Fibroblast of gingiva (primary cell): ENCODE measurements around the gene CACNA2D4.
"Not testable (repeated sequence)": the region's sequence is repeated elsewhere in the genome, so short reads cannot be mapped to it uniquely, and the experiment has no call there.

Experiments
- DNase-seq: peaks from one replicate; pipeline ENCODE4 v3.0.0-alpha.2; 2011; ENCODE audit warnings: low read depth

The CACNA2D4 gene, protein sequence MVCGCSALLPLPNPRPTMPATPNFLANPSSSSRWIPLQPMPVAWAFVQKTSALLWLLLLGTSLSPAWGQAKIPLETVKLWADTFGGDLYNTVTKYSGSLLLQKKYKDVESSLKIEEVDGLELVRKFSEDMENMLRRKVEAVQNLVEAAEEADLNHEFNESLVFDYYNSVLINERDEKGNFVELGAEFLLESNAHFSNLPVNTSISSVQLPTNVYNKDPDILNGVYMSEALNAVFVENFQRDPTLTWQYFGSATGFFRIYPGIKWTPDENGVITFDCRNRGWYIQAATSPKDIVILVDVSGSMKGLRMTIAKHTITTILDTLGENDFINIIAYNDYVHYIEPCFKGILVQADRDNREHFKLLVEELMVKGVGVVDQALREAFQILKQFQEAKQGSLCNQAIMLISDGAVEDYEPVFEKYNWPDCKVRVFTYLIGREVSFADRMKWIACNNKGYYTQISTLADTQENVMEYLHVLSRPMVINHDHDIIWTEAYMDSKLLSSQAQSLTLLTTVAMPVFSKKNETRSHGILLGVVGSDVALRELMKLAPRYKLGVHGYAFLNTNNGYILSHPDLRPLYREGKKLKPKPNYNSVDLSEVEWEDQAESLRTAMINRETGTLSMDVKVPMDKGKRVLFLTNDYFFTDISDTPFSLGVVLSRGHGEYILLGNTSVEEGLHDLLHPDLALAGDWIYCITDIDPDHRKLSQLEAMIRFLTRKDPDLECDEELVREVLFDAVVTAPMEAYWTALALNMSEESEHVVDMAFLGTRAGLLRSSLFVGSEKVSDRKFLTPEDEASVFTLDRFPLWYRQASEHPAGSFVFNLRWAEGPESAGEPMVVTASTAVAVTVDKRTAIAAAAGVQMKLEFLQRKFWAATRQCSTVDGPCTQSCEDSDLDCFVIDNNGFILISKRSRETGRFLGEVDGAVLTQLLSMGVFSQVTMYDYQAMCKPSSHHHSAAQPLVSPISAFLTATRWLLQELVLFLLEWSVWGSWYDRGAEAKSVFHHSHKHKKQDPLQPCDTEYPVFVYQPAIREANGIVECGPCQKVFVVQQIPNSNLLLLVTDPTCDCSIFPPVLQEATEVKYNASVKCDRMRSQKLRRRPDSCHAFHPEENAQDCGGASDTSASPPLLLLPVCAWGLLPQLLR

DNA sequence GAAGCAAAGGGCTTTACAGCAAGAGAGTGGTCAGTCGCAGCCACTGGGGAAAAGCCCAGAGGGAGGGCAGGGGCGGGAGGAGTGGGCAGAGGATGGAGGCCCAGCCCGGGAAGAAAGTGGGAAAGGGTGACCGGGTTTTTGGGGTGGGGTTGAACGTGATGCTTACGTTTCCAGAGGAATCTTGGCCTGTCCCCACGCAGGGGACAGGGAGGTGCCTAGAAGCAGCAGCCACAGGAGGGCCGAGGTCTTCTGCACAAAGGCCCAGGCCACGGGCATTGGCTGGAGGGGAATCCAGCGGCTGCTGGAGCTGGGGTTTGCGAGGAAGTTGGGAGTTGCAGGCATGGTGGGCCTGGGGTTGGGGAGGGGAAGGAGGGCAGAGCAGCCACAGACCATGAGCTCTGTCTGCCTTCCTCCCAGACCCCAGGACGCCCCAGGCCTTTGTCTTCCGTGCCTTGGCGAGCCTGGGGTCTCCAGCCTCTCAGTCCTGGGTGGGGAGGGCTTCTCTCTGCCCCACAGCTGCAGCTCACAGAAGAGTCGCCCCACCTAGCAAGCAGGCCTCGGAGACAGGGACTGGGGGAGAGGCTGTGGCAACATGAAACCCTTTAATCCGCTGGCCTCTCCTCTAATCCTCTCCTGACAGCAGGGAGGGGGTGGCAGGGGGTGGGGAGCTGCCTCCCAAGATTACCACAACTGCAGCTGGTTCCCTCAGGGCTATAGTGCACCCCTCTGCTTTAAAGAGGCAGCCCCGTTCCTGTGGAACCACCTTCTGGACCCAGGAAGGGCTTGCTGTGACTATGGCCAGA, at the start of gene CACNA2D4:
Gene CACNA2D4 (minus strand): TSS at position 572 of the 803 bp plus-strand sequence. CDS start 179 bp downstream, at position 393.
- no peak for DNase-seq

DNA sequence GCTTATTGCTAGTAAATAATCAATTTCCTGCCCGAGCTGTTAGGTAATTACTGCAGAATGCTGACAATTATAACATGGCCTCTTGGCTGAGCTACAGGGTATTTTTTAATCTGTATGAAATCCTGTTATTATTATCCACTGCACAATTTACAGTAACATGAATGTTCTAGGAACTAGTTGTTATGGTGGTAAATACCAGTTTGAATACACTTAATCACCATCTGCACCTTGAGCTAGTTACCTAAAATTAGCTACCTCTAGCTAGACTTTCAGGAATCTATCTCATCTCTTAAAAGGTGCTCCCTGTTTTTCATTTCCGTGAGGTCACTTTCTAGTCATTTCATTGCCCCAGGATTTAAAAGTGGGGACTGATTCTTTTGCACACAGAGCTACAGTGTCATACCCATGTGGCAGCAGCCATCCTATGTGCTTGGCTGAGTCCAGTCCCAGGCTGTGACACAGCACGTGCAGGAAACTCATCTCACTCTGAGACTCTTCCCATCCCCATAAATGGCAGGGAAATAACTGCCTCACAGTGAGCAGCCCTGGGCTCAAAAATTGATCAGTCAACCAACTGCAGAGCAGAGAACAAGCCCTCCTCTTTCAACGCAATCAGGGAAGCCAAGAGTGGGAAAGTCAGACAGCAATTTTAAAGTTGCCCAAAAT, 48.2 kb upstream of the CACNA2D4 start:
- DNase-seq, result no peak

DNA sequence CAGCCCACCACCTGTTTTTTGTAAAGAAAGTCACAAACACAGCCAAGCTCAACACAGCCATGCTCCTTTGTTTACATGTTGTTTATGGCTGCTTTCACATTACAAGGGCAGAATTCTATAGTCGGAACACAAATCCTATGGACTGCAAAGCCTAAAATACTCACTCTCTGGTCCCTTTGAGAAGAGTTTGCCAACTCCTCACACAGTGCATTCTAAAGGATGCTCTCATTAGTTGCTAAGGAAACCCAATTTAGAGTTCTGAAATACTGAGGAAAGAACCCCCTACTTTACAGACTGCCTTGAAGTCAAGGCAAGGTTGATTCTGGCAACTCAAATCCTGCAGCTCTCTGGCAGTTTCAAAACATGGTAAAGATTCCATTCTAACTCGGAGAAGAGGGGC, 47.5 kb upstream of the CACNA2D4 start:
- DNase-seq, result no peak

DNA sequence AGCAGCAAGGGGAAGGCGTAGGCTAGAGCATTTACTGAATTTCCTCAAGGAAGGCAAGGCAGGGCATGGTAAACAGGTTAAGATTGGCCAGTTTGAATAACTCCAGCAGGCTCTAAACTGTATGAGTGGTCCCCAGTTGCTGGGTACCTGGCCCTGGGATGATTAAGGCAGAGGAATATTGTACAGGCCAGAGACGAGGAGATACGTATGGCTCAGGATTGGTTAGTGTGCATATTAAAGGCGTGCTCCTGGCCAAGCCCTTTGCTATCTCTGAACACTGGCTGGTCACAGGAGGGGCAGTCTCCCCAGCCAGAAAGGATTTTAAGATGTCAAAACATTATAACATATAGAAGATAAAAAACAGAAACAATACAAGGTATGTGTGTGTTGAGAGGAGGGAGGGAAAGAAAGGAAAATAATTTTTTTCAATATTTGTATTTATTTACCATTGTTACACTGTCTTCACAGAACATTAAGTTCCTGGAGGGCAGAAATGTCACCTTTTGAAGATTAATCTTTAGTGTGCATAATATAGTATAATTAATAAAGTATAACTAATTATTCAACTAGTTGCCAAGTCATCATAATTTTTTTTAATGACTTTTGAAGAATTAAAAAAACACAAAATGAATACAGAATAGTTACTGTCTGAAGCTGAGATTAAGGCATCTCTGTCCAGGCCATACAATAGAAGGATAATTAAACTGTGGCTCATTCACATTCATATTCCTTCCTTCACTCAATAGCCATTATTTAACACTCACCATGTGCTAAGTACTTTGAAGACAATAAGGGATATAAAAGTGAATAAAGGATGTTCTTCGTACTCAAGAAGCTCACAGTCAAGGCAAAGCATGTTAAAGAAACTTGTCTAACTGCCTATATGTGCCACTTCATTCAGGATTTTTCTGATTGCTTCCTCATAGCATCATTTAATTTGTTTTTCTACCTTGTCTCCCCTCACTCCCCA, 43.9 kb upstream of the CACNA2D4 start:
- DNase-seq, result no peak

DNA sequence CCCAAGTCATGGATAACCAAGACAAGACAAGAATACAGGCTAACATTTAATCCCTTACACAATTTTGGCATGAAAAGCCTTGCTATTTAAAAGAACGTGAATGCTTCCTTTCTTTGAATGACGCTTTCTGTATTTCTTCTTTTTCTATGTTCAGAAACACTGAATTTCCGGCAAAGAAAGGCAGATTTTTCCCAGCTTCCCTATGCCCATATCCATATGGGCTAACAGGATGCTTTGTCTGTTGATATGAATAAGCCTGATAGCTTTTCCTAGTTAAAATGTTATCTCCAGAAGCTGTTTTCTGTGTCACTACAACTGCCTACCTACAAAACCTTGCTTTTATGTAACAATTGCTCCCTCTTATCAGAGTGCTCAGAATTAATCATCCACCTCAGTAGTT, 38.3 kb upstream of the CACNA2D4 start:
- DNase-seq, result no peak

DNA sequence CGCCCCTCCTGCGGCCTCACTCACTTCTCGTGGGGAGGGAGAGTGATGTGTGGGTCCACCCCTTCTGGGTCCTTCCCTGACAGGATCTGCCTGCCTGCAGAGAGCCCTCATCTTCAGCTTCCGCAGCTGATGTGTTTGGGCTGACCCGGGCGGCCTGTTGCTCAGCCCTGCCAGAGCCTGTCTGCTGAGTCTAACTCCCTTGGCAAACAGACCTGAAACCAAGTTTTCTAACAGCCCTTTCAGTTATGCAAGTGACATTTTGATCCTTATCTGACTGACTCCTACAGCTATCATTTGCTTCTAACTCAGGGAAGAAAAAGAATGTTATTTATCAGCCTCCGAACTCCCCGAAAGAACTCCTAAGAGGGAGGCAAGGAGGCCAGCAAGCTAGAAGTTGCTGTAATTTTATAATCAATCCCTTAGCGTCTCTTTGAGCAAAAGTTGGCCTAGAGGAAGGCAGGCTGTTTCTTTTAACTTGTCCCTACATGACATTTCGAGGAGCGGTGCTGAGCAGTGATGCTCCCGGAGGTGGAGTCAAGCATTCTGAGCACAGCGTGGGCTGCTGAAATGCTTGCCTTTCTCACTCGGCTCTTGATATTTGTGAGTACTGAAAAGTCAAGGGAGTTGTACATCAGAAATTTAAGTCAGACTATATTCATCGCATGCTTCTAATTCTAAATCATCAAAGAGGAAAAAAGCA, 31.5 kb upstream of the CACNA2D4 start:
- no peak for DNase-seq

DNA sequence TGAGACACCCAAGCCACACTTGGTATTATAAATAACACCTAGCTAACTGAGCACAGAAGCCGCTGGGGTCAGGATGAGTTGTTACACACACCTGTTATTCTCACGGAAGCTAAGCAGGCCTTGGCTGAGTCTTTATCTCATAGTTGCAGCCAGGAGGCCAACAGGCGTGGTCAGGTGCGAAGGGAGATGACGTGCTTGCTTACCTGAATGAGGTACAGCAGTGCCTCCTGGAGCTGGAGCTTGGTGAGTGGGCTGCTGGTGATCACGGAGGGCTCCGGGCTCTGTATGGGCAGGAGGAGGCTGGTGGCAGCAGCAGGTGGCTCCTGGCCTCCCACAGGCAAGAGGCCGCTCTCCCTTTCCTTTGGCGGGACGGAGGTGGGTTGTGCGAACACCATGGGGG, 30.4 kb upstream of the CACNA2D4 start:
- DNase-seq, result no peak

DNA sequence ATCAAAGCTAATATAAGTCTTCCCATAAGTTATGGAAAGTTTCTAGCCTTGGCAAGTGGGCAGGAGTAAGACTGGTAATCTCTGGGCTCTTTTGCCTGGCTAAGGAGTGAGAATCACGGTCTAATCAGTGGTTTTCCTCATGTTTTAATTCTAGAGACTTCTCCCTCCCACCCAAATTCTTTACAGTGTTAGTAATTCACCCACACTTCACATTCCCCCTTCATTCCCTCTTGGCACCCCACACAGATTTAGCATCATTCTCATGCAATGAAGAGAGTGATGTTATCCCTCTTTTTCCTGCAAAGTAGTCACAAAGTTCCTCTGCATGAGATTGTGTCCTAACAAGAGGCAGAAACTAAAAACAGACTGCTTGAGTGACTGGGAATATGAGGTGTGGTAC, 28.6 kb upstream of the CACNA2D4 start:
- no peak for DNase-seq

DNA sequence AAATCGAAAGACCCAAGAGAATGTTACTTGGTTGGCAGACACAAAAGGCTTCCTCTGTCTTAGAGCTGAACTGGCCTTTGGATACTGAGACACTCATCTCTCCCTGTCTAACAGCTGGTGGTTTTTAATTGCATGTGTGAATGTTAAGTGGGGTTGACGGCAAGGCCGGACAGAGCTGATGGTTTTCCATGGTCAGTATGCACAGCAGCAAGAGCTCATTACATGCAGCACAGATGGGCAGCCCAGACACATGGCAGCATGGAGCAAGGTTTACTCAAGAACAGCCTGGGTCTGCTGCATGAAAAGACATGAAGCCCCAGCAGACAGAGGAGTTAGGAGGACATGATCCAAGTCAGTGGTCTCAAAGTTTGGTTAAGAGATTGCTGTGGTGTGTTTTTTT, 27.8 kb upstream of the CACNA2D4 start:
- DNase-seq, result no peak

DNA sequence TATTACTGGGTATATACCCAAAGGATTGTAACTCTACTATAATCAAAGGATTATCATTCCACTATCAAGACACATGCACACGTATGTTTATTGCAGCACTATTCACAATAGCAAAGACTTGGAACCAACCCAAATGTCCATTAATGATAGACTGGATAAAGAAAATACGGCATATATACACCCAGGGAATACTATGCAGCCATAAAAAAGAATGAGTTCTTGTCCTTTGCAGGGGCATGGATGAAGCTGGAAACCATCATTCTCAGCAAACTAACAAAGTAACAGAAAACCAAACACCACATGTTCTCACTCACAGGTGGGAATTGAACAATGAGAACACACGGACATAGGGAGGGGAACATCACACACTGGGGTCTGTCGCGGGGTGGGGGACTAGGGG, 27.1 kb upstream of the CACNA2D4 start:
- not testable (repeated sequence) for DNase-seq

DNA sequence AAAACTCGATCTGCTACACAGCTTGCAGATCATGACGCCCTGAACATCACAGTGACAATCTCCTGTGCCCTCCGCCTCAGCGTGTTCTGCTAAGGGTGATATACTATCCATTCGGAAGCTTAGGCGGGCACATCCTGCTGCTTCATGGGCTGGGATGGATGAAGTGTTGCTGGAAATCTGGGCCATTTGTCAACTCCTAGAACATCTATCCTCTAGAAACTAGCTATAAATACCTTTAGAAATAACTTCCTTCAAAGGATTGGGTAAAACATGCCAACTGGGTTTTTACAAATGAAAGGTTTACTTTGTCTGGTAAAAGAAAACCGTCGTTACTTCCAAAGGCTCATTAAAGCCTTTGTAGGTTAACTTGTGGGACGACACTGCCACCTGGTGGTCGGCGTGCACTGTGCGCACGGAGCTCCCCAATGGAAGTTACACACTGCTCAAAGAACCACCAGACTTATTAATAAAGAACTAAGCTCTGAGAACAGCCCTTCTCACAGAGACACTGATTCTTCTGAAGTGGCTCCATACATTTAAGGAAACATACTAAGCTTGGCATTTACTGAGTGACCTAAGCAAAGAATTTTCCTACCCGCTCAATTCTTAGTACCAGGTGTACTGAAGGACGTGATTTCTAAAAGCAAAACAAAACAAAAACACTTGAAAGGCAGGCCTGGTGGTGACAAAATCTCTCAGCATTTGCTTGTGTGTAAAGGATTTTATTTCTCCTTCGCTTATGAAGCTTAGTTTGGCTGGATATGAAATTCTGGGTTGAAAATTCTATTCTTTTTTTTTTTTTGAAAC, 21.6 kb upstream of the CACNA2D4 start:
- DNase-seq, result peak; percentile 68

DNA sequence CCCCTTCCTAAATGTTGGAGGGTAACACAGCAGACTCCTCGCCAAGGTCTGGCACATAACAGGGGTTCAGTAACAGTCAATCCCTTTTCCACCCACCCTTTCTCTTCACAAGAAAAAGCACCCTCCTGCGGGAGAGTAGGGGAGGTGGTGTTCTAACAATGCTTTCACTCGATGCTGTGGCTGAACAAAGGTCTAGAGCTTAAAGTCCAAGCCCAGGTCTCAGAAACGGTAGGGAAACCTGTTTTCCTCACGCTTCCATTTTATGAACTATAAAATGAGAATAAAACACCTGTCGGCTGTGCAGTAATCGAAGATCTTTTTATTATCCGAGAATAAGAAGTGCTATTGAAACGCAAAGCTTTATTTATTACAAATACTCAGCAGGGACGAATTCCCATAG, 20.9 kb upstream of the CACNA2D4 start:
- no peak for DNase-seq

DNA sequence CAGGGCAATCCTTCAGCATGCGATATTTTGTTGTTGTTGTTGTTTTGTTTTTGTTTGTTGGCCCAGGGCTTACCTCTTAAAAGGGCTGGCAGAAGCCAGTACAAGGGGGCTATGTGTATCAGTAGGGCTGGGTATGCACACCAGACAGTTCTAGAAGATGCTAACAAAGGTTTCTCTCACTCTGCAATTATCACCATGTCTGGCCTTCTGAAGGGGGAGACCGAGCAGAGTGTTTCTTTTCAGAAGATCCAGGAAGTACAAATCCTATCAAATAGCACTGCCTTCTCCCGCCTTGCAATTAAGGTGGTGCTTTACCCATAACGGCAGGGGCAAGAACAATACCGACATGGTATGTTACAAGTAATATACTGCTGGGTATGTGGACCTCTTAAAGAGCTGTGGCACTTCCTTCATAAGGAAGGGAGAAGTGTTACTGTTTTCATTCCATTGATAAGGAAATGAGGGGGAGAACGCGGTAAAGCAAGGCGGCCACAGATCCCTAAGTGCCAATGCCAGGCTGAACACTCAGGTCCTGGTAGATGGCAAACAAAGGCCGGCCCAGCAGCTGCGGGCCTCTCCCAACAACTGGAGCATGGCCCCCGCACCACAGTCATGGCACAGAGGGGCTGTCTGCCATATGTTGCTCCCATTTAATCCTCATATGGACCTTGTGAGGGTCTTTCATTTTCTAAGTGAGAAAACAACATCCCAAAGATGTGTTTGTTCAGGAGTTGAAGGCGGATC, 19.2 kb upstream of the CACNA2D4 start:
- DNase-seq, result no peak

DNA sequence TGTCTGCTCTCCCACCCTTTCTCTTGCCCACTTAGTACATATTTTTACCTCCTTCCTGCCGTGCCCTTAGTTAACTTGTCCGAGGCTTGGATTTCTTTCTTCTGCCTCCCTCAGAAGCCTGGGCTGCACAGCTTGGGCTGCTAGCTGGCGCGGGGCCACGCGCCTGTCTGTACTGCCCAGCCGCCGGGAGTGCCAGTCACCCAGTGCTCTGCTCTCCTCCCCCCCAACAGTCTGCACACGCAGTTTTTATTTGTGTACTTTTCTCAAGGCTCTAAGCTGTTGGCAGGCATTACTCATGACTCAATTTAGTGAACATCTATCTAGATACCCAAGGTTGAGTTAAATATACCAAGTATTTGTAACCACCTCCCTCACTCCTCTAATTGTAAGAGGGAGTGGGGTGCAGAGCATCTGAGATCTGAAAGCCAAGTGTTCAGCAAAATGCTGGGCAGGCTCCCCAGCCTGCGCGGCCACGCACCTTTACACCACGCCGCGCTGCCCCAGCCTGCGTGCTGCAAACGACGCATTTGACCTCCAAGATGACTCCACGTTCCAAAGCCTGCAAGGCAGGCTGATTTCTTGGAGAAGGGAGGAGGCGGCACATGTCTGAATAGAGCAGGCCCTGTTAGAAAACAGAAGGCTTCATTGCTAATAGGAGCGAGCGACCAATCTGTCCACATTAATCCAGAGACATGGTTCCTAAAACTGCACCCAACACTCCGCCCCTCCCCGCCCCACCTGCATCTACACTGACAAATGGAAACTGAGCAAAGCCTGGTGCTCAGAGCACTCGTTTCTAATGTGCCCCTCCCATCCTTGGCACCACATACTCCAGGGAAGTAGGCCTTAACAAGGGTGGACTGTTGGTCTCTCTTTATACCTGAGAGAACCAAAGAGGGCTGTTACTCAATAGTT, 18.2 kb upstream of the CACNA2D4 start:
- DNase-seq, result peak; percentile 73

DNA sequence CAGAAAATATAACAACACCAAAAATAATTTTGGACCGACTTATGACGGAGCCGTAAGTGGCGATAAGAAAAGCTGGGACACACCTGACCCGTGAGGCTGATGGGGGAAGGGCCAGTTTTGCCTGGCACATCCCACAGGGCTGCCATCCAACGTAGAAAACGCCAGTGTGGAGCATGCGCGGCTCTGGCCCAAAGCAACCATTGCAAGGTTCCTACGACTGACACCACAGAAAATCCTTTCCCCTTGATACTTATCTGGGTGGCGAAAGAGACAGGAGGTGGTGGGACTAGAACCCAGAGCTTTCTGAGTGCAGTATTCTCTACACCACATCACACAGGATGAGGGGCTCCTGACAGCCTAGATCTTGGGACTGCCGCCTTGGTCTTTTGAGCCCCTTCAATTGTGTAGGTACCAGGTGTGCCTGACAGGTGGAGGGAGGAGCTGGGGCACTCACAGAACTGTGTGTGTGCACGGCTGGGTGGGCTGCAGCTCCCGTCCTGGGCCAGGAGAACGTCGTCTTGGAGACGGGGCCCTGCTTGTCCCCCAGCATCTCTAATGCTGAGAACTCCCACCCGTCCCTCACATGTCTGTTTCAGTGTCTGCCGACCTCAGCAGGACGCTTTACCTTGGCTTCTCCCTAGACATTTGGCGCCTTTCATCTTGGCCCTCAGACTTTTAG, 17.4 kb upstream of the CACNA2D4 start:
- no peak for DNase-seq

DNA sequence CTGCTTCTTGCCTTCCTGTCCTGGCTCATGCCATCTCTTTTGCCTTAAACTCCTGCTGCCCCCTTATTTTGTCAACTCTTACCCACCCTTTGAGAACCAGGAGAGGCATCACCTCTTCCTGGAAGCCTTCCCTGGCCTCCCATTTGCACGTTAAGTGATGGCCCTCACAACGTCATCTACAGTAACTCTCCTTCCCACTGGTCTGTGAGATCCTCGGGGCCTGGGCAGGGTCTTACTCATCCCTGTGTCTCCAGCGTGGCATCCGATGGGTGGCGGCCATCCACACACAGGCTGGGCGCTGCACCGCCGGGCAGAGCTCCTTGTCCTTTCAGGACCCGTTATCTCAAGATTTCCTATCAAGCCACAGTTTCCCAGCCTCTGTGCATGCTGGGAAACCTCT, 16.8 kb upstream of the CACNA2D4 start:
- no peak for DNase-seq
